T-helper 2 cell treated with Interferon-gamma antibody and Interleukin-4, amounts not matched to agents 100 ng/mL and 5 ng/mL, for 36 hours (primary cell): ENCODE results near the gene PIAS1. TPM values are rescaled to one million over a fixed set of nuclear protein-coding genes. Genes with fewer than 3 reads are reported as not detected.

Experiments used
- intact Hi-C: fragments of 100-400 bp; cut with micrococcal nuclease; formaldehyde crosslinking; loops from one replicate; pipeline ENCODE4 v1.15.1; 2023
- total RNA-seq: library from RNA; stranded (reverse); gene quantifications from 2 replicates; pipeline ENCODE4 v1.2.3, GENCODE V29; 2022

PIAS1 gene
- total RNA-seq, 1 donor from 2014 or later = 42.9 TPM

DNA sequence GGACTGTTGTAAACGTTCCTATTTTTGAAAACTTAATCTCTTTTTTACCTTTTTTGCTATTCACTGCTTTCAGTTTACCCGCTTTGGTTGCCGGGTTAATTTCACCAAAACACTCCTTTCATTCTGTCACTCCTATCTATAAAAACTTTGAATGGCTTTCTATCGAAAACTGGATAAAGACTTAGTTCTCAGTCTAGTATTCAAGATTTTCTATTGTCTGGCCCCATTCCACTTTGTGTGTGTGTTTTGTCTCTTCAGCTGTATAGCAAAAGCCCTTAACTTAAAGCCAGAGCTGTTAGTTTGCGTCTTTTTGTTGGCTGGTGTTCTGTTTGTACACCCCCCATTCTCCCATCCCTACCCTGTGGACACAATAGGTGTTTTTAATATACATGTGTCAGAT is 7.5 kb downstream of the PIAS1 start:
- intact Hi-C loops = no loop called here

DNA sequence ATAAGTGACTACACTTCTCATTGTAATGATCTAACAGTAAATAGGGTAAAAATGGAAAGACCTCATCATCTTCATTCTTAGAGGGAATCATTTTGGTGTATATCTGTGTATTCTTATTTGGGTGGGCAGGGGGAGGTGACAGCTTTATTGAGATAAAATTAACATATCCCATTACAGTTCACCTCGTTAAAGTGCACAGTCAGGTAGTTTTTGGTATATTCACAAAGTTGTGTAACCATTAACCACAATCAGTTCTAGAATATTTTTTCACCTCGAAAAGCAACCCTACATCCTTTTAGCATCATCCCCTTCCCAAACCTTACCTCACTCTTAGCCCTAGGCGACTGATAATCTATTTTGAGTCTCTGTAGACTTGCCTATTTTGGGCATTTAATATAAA is 8.1 kb downstream of the PIAS1 start:
- intact Hi-C loops = no loop called here

DNA sequence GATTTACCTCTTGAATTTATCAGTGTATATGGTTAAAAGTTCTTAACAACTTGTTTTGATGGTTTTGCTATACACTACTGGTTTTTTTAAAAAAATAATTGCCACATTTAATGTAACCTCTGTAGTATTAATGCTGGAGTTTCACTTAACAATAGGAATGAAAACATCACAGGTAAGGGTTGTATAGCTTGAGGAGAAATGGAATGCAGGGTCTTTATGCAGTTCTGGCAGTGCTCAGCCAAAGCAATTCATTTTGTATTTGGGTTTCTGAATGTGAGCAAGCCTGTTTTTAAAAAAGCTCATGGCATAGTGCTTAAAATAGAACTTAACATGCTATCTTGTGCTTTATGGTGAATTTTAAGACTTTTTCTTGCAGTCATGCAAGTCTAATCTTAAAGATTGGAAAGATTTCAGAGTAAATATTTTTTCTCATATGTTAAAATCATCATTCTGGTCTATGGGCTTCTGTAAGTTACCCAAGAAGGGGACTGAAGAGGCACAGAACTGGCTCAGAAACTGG is 8.9 kb downstream of the PIAS1 start:
- intact Hi-C loops = no loop called here

DNA sequence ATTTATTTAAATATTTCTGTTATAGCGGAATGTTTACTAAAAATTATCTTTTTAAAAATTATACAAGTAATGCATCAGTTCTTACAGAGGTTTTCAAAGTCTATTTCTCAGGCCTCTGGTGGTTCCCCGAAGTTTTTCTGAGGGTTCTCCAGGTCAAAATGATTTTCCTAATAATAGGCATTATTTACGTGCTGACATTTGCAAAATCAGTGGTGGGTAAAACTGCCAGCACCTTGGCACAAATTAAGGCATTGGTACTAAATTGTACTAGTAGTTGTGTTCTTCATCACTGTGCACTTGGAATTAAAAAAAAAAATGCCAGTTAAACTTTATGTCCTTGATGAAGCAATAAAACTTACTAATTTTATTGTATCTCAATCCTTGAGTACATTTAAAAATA is 9.5 kb downstream of the PIAS1 start:
- intact Hi-C loops = no loop called here

DNA sequence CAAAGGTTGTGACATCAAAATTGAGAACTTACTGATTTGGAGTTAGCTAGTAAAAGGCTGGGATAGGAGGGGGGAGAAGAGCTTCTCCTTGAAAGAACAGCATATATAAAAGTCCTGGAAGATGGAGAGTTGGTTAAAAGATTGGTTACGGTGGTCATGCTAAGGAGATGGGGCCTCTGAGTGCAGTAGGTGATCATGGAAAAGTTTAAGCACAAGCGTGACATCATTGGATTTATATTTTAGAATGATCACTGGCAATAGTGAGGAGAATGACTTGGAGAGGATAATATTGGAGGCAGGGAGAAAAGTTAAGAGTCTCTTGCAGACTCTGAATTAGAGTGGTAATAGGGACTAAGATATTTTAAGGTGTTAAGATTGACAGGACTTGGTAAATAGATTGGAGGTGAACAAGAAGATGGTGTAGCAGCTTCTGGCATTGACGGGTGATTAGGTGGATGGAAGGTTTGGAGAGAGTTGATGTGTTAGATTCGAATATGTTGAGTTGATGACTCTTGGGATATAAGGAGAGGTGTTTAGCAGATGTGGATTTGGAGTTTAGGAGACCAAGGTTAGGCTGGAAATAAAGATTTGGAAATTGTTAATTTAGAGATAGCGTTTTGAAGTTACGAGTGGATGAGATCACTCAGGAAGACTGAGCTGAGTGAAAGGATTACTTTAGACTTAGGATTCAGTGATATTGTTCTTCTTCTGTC is 19.6 kb downstream of the PIAS1 start:
- intact Hi-C loops = no loop called here

DNA sequence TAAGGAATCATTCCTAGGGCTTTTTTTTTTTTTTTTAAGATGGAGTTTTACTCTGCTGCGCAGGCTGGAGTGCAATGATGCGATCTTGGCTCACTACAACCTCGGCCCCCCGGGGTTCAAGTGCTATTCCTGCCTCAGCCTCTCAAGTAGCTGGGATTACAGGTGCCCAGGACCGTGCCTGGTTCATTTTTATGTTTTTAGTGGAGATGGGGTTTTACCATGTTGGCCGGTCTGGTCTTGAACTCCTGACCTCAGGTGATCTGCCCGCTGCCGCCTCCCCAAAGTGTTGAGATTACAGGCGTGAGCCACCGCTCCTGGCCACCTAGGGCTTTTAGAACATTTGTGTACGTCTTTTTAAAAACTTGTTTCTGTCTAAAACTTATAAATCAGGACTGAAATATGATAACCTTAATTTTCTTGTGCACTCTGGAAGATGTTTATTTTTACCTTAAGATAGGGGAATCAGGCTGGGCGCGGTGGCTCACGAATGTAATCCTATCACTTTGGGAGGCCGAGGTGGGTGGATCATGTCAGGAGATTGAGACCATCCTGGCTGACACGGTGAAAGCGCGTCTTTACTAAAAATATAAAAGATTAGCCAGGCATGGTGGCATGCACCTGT is 21.8 kb downstream of the PIAS1 start:
- intact Hi-C loops = no loop called here

DNA sequence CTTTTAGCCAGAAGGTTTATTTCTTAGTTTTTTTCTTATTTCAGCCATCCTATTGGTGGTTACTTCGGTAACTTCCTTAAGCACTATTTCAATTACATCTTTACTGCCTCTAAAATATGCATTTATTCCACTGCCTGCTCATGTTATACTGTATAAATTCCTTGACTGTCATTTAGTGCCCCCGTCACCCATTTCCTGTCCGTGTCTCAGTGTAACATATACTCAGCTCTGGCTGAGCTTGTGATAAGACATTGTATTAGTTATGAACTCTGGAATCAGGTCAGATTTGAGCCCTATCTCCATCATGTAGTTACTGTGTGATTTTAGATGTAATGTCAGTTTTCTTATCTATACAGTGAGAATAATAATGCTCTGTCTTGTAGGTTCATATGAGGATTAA is 24.2 kb downstream of the PIAS1 start:
- intact Hi-C loops = no loop called here

DNA sequence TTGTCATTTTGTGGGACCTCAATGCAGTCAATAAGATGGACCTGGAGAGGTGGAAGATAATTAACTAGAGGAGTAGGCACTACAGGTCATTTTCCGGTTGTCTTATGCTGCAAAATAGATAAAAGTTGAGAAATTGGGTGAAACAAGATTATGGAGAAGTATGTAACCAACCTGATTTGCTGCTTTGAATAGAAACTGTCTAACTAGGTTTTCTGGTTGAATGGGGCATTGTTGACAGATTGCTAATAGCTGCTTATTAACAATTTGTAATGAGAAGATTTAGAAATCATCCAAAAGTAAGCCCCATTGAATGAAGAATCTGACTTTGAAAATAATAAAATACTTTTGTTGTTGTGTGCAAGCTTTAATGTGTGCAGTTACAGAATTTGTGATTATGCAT is 26.2 kb downstream of the PIAS1 start:
- intact Hi-C loops = no loop called here

DNA sequence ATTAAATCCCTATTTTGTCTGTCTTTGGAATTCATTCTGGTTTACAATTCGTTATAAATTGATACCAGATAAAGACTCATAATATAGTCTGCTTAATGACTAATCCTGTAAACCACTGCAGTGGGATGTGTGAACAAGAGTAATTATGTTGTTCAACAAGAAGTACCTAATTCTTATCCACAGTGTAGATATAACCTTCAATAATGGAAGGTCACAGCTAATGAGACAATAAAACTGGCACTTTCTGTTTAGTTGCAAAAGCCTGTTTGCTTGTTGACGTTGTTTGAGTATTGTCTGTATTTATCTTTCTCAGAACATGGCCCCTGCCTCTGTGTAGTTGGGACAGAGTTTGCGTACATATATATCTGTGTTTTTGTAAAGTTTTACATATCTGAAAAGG is 26.7 kb downstream of the PIAS1 start:
- intact Hi-C loops = no loop called here

DNA sequence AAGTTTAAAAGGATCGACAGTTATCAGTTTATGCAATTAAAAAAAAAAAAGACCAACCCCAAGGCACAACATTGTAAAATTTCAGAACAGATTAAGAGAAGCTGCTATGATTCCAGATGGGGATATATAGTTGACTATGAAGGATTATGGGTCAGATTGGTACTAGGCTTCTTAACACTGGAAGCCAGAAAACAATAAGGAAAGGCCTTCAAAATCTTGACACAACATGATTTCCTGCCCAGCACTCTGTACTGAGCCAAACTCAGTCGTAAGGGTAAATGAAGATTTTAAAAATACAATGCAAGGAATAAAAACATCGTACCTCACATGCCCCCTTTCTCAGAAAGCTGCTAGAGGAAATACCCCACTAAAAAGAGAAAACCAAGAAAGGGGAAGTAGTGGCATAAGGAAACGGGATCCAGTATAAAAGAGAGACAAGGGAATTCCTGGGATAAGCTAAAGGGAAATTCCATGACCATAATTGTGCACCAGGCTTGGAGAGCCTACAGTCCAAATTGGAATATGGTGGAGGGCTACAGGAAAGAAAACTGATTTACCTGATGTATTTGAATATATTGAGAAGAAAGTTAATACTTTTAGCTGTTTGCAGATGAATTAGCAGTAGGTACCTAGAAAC is 27.9 kb downstream of the PIAS1 start:
- intact Hi-C loops = no loop called here

DNA sequence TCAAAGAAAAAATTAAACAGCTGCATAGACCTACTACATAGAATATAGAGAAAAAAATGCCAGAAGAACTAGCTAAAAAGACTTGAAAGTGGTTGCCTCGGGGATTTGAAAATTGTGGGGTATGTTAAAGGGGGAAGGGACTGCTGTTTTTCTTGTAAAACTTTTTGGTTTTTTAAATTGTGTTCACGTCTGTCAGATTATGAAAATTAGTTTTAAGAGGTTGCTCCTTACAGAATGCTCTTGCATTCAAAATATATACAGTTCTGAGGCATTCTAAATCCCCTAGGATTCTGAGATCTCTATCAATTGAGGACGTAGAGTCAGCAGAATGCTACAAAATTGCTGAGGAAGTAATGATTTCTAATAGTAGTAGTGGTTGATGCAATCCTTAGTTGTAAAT is 28.6 kb downstream of the PIAS1 start:
- intact Hi-C loops = no loop called here

DNA sequence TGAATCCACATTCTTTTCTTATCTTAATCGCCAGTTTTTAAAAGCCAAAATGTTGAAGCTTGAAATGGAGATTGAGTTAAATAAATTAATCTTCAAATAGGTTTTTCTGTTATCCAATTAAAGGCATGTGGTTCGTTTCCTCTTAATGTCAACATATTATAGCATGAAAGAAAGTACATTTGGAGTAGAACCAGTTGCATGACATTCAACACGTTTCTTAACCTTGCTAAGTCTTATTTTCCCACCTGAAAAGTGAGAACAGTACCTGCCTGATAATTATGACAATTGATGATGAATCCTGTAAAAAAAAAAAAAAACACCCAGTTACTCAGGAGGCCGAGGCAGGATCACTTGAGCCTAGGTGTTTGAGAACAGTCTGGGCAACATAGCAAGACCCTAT is 29.3 kb downstream of the PIAS1 start:
- intact Hi-C loops = no loop called here

DNA sequence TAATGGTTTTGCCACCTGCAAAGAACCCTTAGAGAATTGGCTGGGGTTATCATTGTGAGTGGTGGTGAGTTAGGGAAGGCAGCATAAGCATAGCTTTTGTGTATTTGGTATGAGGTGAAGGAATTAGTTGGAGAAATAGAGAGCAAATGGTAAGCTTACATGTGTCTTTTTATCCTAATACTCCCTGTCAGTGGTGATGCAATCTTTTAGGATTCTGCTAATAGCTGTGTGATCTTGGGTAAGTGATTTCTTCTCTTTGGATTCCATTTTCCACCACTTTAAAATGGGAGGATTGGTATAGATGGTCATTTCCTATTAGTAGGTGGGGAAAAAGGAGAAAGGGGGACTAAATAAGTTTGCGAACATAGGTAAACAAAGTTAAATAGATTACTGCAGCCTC is 30.9 kb downstream of the PIAS1 start:
- intact Hi-C loops = no loop called here

DNA sequence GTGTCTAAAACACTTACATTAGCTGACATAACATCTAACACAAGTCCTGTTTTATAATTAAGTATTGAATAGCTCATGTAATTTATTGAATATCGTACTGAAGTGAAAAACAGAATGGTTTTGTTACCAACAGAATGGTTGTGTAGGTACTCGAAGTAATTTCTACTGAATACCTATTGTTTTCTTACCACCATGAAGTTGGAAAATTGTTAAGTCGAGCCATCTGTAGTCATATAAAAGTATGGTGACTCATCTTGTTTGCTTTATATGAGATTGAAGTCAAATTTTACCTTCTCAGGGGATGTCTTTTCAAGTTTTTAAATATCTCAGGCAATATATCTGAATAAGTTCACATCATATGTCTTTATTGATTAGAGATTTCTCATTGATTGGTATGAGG is 37.6 kb downstream of the PIAS1 start:
- intact Hi-C loops = no loop called here

DNA sequence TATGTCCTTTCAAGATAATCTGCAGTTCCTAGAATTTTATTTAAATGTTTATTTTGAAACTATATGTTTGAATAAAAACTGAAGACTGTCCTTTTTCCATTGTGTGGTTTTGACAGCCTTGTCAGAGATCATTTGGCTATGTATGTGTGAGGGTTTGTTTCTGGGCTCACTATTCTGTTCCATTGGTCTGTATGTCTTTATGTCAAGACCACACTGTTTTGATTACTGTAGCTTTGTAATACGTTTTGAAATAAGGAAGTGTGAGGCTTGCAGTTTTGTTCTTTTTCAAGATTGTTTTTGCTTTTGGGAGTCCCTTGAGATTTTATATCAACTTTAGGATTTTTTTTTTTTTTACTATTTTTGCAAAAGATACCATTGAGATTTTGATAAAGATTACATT is 42.0 kb downstream of the PIAS1 start:
- intact Hi-C loops = no loop called here

DNA sequence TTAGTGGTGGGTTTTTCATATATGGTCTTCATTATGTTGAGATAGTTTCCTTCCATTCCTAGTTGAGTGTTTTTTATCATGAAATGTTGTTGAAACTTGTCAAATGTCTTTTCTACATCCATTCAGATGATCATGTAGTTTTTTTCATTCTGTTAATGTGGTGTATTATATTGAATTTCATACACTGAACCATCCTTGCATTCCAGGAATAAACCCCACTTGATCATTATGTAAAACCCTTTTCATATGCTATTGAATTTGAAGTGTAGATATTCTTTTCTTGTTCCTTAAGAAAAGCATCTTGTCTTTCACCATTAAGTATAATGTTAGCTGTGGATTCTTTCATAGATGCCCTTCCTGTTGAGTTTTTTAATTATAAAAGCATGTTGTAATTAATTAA is 42.9 kb downstream of the PIAS1 start:
- intact Hi-C loops = no loop called here

DNA sequence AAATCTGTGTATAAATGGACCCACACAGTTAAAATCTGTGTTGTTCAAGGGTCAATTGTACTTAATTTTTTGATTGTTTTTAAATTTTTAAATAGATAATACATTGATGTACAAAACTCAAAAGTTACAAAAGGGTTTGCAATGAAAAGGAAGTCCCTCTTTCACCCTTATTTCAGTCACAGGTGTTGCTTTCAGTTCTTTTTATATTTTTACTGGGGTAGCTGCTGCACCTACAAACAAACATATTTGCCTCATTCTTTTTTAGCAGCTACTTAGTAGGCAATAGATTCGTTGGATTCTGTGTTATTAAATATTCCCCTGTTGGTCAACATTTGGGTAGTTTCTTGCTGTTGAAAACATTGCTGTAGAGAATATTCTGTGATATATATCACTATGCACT is 44.4 kb downstream of the PIAS1 start:
- intact Hi-C loops = no loop called here

DNA sequence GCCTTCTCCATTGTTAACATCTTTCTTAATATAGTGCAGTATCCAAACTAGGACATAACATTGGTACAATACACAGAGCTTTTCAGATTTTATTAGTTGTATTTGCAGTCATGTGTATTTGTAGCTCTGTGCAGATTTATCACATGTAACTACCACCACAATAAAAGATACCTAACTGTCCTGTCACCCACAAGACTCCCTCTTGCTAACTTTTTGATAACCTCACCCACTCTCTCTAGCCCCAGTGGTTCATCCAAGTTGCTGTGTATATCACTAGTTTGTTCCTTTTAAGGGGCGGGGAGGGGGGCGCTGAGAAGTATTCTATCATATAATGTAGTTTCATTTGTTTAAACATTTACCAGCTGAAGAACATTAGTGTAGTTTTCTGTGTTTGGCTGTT is 46.1 kb downstream of the PIAS1 start:
- intact Hi-C loops = no loop called here

DNA sequence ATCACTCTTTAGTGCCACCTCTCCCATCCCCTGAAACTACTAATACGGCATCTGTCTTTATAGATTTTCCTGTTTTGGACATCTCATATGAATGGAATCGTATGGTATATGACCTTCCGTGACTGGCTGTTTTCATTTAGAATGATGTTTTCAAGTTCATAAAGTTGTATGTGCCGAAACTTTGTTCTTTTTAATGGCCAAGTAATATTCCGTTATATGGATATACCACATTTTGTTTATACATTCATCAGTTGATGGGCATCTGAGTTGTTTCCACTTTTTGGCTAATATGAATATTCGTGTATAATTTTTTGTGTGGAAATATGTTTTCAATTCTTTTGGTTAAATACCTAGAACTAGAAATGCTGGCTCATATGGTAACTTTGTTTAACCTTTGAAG is 49.5 kb downstream of the PIAS1 start:
- intact Hi-C loops = no loop called here

DNA sequence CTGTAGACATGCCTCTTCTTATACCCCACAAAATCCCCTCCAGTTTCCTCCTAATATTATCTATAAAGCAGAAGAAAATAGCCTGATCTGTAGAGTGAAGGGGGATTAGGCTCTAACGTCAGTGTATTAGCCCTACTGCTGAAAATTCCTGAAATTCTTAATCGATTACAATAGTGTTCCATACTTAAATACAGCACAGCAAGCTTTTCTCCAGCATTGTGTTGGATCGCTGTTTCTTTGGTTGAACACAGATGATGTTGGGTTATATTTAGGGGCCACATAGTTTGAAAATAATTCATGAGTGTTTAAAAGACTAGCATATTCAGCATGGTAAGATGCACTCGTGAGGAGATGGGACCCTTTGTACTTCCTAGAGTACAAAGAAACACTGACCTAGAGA is 52.5 kb downstream of the PIAS1 start:
- intact Hi-C loops = no loop called here

DNA sequence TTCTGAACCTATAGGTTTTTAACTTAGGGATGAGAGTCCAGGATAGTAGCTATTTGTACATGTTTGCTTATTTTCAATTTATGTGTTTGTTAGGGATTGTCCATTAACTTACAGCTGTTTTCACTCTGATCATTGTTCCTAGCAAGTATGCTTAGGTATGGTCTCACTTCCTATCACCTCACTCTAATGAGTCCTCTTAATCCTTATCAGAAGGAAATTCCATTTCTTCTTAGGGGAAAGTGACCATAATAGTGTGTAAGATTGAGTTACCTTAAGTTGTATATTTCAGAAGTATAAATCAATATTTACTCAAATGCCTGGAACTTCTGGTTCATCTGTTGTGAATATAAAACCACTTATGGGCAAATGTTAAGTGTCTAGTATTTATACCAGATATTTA is 53.0 kb downstream of the PIAS1 start:
- intact Hi-C loops = no loop called here

DNA sequence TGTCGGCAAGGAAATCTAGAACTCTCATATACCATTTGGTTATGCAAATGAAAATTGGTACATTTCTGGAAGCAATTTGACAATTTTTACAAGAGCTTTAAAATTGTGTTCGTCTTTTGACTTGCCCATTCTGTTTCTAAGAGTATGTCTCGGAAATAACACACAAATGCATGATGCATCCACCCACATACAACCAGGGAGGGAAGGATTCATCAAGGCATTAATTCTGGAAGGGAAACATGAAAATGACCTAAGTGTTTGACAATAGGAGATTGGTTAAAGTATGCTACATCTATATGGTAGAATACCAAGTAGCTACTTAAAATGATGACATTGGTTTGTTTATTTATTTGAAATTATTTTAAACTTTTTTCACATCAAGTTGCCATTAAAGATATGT is 58.6 kb downstream of the PIAS1 start:
- intact Hi-C loops = loop anchor here (5.0 kb wide), 1 partner anchor 55 kb away; no protein-coding TSS in a partner anchor

DNA sequence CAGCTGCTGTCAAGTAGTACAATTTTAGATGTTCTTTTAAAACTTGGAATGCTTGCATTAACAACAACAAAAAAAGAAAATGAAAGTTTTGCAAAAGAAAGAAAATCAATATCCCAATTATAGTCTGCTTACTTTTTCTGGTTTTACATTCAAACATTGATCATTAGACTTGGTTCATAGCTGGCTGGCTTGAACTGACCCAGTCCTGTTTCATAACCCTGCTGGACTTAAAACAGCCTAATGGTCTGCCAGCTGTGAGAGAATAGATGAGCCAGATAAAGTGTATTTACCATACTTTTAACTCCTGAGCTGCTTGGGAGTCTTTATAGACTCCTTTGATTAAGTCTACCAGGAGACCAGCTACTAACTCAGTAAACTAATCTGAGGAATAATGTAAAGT is 59.2 kb downstream of the PIAS1 start:
- intact Hi-C loops = loop anchor here (5.0 kb wide), 1 partner anchor 56 kb away; no protein-coding TSS in a partner anchor
